Measurements from ENCODE around the gene FERMT1.

GRCh38 chr20:6081236-6081635 lies 41.6 kb downstream of the FERMT1 start:
- no peak for TF ChIP-seq CTCF (IDR thresholded peaks at IDR 0.05)
- peak in 1 of 2 donors; percentile 36 for TF ChIP-seq POLR2A (IDR thresholded peaks at IDR 0.05)

Measured in adrenal gland (tissue), 5 donors.